ENCODE results near the gene IL31. TPM values are rescaled to one million over a fixed set of nuclear protein-coding genes. Genes with fewer than 3 reads are reported as not detected.

Gene IL31
- not detected in 5 replicates for total RNA-seq (2022; extraction: Qiagen RNA extraction; ENCODE audit: low read depth)

DNA sequence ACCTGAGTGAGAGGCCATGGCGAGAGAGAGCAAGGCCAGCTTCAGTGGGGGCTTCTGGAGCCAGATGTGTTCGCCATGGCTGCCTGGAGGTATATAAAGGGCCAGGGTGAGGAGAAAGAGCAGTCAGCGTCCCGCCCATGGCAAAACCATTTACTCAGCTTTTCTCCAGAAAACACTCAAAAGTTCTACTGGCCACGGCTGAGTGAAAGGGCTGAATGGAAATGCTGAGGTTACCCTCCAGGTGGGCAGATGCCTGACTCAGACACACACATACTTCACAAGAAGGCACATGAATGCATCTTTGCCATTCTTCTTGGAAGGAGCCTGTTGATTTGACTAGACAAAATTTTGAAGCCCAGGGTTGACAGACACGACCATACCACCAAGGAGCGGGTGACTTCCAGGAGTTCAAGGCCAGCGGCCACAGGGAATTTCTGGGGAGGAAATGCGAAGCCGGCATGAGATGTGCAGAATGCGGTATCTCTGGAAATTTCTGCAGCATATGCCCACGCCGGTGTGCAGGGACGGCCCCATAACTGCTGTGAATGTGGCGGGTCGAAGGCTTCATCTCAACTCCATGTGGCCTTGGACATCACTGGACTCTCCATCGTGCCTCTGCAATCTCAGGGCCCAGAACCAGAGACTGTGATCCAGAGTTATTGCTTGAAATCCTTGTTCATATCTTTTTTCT, at the start of gene IL31:
Gene IL31 (minus strand): TSS at position 67 of the 691 bp plus-strand sequence. CDS start 49 bp downstream, at position 18.

GRCh38 chr12:122203301-122204166, 29.5 kb upstream of the IL31 start, which contains the start of gene B3GNT4:
TSS of gene B3GNT4 (plus strand) at chr12:122203709. CDS start at chr12:122204619, 910 bp downstream.

DNA sequence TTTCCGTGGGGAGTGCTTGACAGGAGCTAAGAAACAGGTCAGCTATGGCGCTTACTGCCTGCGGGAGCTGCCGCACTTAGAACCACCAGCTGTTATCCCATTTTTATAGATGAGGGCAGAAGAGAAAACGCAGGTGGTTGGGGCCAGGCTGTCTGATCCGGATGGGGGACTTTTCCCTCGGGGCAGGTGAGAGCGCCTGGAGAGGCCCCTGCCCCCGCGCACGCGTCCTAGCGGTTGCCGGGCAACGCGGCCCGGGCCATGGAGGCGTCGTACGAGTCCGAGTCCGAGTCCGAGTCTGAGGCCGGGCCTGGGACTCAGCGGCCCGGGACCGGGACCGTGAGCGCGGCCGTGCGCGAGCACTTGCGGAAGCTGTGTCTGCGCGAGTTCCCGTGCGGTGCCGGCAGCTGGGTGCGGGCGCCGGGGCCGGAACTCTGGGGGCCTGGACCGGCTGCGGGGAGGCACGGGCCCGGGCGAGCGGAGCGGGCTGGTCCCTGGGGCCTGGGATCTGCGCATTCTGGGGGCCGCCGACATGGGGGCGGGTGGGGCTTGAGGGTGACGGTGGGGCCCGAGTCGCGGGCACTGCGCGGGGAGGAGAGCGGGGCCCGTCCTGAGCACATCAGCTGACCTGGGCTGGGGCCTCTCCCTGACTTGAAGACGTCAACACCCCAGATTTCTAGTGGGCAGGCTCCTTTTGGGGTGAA, 9.0 kb upstream of the IL31 start, which contains the start of gene LRRC43:
Gene LRRC43 (plus strand): TSS at position 237 of the 701 bp plus-strand sequence. CDS start 22 bp downstream, at position 259.

Other genes starting within 250 kb of the IL31 start
- gene BCL7A, start 152.3 kb downstream of the IL31 start, total RNA-seq (2022; extraction: Qiagen RNA extraction; ENCODE audit: low read depth) = 9.3 to 13.2 TPM (median 11.3 TPM) in 5 replicates
- 21.5 to 53.9 TPM (median 39.5 TPM) in 5 replicates for gene MLXIP, start 95.5 kb downstream of the IL31 start, total RNA-seq (2022; extraction: Qiagen RNA extraction; ENCODE audit: low read depth)
- 0.16 TPM in 1 of 5 replicates, not detected in the others for gene LRRC43, start 8.9 kb upstream of the IL31 start, total RNA-seq (2022; extraction: Qiagen RNA extraction; ENCODE audit: low read depth)
- gene B3GNT4, start 29.5 kb upstream of the IL31 start, total RNA-seq (2022; extraction: Qiagen RNA extraction; ENCODE audit: low read depth) = 0.59 to 1.7 TPM (median 0.70 TPM) in 5 replicates
- gene DIABLO, start 51.8 kb upstream of the IL31 start, total RNA-seq (2022; extraction: Qiagen RNA extraction; ENCODE audit: low read depth) = 68.5 to 79.1 TPM (median 72.0 TPM) in 5 replicates
- 16.2 to 24.0 TPM (median 19.3 TPM) in 5 replicates for gene VPS33A, start 92.3 kb upstream of the IL31 start, total RNA-seq (2022; extraction: Qiagen RNA extraction; ENCODE audit: low read depth)
- 35.8 to 51.2 TPM (median 44.4 TPM) in 5 replicates for gene CLIP1, start 248.4 kb upstream of the IL31 start, total RNA-seq (2022; extraction: Qiagen RNA extraction; ENCODE audit: low read depth)